HCT116 (cell line): Measurements from ENCODE around the gene ATG16L2. TPM values are rescaled to one million over a fixed set of nuclear protein-coding genes. Genes with fewer than 3 reads are reported as not detected.

Source experiments
- ATAC-seq: fragments of 200-7000 bp; cut with Tn5 transposase; 2 replicates; pipeline ENCODE4 v1.9.1; 2020; ENCODE audit warnings: mild to moderate bottlenecking, moderate library complexity
- BruUV-seq: library from RNA; stranded (reverse); fragments of 400-500 nt; replicated peaks from 2 replicates; lab custom pipeline; 2021; lab: Mats Ljungman, UMichigan
- CTCF ChIA-PET: fragments of 300-600 bp; sonication (Branson Sonifier 250); formaldehyde crosslinking; loops from one replicate; lab custom pipeline; 2021; ENCODE audit warnings: antibody characterized with exemption; lab: Charles Lee
- POLR2A ChIA-PET: fragments of 300-600, 350-600 bp; sonication (Branson Sonifier 250); formaldehyde crosslinking; loops from one replicate; lab custom pipeline; 2021; ENCODE audit warnings: antibody characterized with exemption; lab: Charles Lee
- RAD21 ChIA-PET, 2 experiments: fragments of 300-600 bp; sonication (Branson Sonifier 250); formaldehyde crosslinking; loops; one replicate each; lab custom pipeline; 2023; ENCODE audit warnings: low total read pairs in 2 of 2; ENCODE audit not compliant: uncharacterized antibody in 2 of 2, unreplicated experiment in 2 of 2, low non-redundant PET in 1 of 2; lab: Charles Lee
- DNase-seq: peaks from one replicate; pipeline ENCODE4 v3.0.0-alpha.2; 2010; ENCODE audit warnings: low read depth, low spot score
- H2AFZ ChIP-seq: fragments of 200-600 bp; shearing (Covaris generic), sonication (generic); 2 replicates; pipeline ENCODE4 v1.6.1; 2017; ENCODE audit warnings: low read depth, mixed run types, mixed read lengths, antibody characterized with exemption, low read length; ENCODE audit not compliant: poor library complexity, severe bottlenecking
- H3K27ac ChIP-seq: 2 replicates; pipeline ENCODE4 v1.5.1; 2012; ENCODE audit warnings: low read depth, low read length
- H3K27me3 ChIP-seq: fragments of 200-600 bp; sonication (generic); 2 replicates; pipeline ENCODE4 v1.6.1; 2016; ENCODE audit warnings: mixed run types, low read length, mixed read lengths; ENCODE audit not compliant: insufficient read depth
- H3K36me3 ChIP-seq, 2 experiments: fragments of 200-500 bp in 1 of 2; fragments of 200-600 bp in 1 of 2; sonication (Bioruptor generic) in 1 of 2; sonication (generic) in 1 of 2; 2 replicates each; pipeline versions ENCODE4 v1.5.1 to v1.6.1; 2014 to 2016; ENCODE audit warnings: low read length in 2 of 2, inconsistent platforms in 1 of 2, mixed read lengths in 1 of 2, mixed run types in 1 of 2; ENCODE audit not compliant: insufficient read depth in 2 of 2, control insufficient read depth in 1 of 2
- H3K4me1 ChIP-seq, 2 experiments: fragments of 200-600 bp in 1 of 2; sonication (generic) in 1 of 2; 2 replicates each; pipeline versions ENCODE4 v1.5.1 to v1.6.1; 2012 to 2017; ENCODE audit warnings: low read length in 2 of 2, inconsistent platforms in 1 of 2, mild to moderate bottlenecking in 1 of 2, mixed read lengths in 1 of 2, mixed run types in 1 of 2, moderate library complexity in 1 of 2; ENCODE audit not compliant: insufficient read depth in 2 of 2, control insufficient read depth in 1 of 2
- H3K4me2 ChIP-seq: fragments of 200-600 bp; sonication (generic); 2 replicates; pipeline ENCODE4 v1.6.1; 2017; ENCODE audit warnings: mixed run types, low read length, mixed read lengths
- H3K4me3 ChIP-seq, 2 experiments: fragments of 200-600 bp in 1 of 2; sonication (generic) in 1 of 2; replicated peaks in 1 of 2; 2 replicates each; pipeline ENCODE4 v1.5.1; 2011 to 2016; ENCODE audit warnings: low read length in 2 of 2, control low read depth in 1 of 2, low read depth in 1 of 2, mild to moderate bottlenecking in 1 of 2, mixed read lengths in 1 of 2, mixed run types in 1 of 2
- H3K79me2 ChIP-seq: fragments of 200-600 bp; sonication (generic); 2 replicates; pipeline ENCODE4 v1.6.1; 2017; ENCODE audit warnings: mild to moderate bottlenecking, mixed run types, low read length, moderate library complexity, mixed read lengths; ENCODE audit not compliant: insufficient read depth
- H3K9ac ChIP-seq: fragments of 200-600 bp; sonication (generic); 2 replicates; pipeline ENCODE4 v1.6.1; 2016; ENCODE audit warnings: low read length, mixed read lengths
- H3K9me2 ChIP-seq: fragments of 200-600 bp; sonication (generic), shearing (Covaris generic); 2 replicates; pipeline ENCODE4 v1.6.1; 2017; ENCODE audit warnings: mixed run types, mild to moderate bottlenecking, moderate library complexity; ENCODE audit not compliant: insufficient read depth
- H3K9me3 ChIP-seq, 2 experiments: fragments of 200-500 bp in 1 of 2; fragments of 200-600 bp in 1 of 2; sonication (Bioruptor generic) in 1 of 2; sonication (generic) in 1 of 2; 2 replicates each; pipeline ENCODE4 v1.6.1; 2014 to 2017; ENCODE audit warnings: low read length in 2 of 2, mixed read lengths in 2 of 2, inconsistent platforms in 1 of 2, low read depth in 1 of 2, mild to moderate bottlenecking in 1 of 2, mixed run types in 1 of 2, moderate library complexity in 1 of 2; ENCODE audit not compliant: control insufficient read depth in 1 of 2, insufficient read depth in 1 of 2
- H4K20me1 ChIP-seq: fragments of 200-600 bp; sonication (generic), shearing (Covaris generic); 2 replicates; pipeline ENCODE4 v1.6.1; 2017; ENCODE audit warnings: mixed run types, mild to moderate bottlenecking, moderate library complexity; ENCODE audit not compliant: insufficient read depth
- EGR1 ChIP-seq: IDR thresholded peaks from 2 replicates; pipeline ENCODE4 v1.6.1; 2012; ENCODE audit warnings: low read depth
- ELF1 ChIP-seq: IDR thresholded peaks from 2 replicates; pipeline ENCODE4 v1.6.1; 2012; ENCODE audit warnings: low read depth, borderline replicate concordance
- EZH2 ChIP-seq: fragments of 200-600 bp; sonication (generic); IDR thresholded peaks from 2 replicates; pipeline ENCODE4 v1.6.1; 2017; ENCODE audit warnings: antibody characterized with exemption, mixed run types
- JUND ChIP-seq: IDR thresholded peaks from 2 replicates; pipeline ENCODE4 v1.6.1; 2012
- POLR2A ChIP-seq: IDR thresholded peaks from 2 replicates; pipeline ENCODE4 v1.7.0; 2011; ENCODE audit warnings: borderline replicate concordance; ENCODE audit not compliant: insufficient read depth, insufficient read length; ENCODE audit errors: extremely low read depth
- RAD21 ChIP-seq: IDR thresholded peaks from 2 replicates; pipeline ENCODE4 v1.6.1; 2012; ENCODE audit warnings: low read depth, mild to moderate bottlenecking
- SRF ChIP-seq: IDR thresholded peaks from 2 replicates; pipeline ENCODE4 v1.6.1; 2012; ENCODE audit warnings: low read depth
- YY1 ChIP-seq: IDR thresholded peaks from 2 replicates; pipeline ENCODE4 v1.6.1; 2011; ENCODE audit warnings: low read length, low read depth, moderate library complexity, mild to moderate bottlenecking; ENCODE audit not compliant: insufficient replicate concordance; ENCODE audit errors: extremely low read depth
- ZFX ChIP-seq: fragments of 450-650 bp; IDR thresholded peaks from 2 replicates; pipeline ENCODE4 v1.6.1; 2017
- intact Hi-C: fragments of 100-400 bp; cut with micrococcal nuclease; formaldehyde crosslinking; loops from 2 replicates; pipeline ENCODE4 v1.10.0; 2022
- total RNA-seq: library from RNA; stranded (reverse); gene quantifications from one replicate; pipeline ENCODE4 v1.2.1, GENCODE V29; 2021; ENCODE audit not compliant: unreplicated experiment
- TF ChIP-seq, protein P1 (sequence below): IDR thresholded peaks from 2 replicates; pipeline ENCODE4 v1.6.1; 2011; ENCODE audit warnings: mild to moderate bottlenecking, low read length, moderate library complexity; ENCODE audit not compliant: insufficient replicate concordance; ENCODE audit errors: extremely low read depth
- TF ChIP-seq, protein P2 (sequence below), 3 experiments: fragments of 200-600 bp in 1 of 3; sonication (generic) in 1 of 3; IDR thresholded peaks in 2 of 3; conservative IDR thresholded peaks in 1 of 3; 2 replicates each; pipeline ENCODE4 v1.5.1; 2012 to 2017; ENCODE audit warnings: low read depth in 2 of 3, low read length in 2 of 3, antibody characterized with exemption in 1 of 3, borderline replicate concordance in 1 of 3, control low read depth in 1 of 3, mild to moderate bottlenecking in 1 of 3, mixed read lengths in 1 of 3, mixed run types in 1 of 3, moderate library complexity in 1 of 3; ENCODE audit not compliant: insufficient read depth in 1 of 3

ATG16L2 gene
- total RNA-seq, 1 experiment from 2014 or later: 15.2 TPM

DNA sequence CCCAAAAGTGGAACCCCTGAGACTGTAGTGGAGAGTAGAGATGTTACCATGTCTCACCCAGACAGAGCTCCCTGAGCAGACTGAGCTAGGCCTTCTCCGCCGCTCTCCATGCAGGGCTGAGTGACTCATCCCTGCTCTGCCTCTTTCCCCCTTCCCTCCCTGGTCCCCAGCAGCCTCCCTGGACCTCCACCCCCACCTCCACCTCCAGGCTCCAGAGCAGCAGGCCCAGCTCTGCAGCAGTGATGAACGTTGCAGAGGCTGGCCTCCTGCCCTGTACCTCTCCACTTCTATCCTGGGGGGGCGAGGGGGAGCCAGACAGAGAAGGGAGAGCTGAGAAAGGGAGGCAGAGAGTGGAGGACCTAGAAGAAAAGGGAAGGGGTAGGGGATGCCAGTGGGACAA, 42.7 kb upstream of the ATG16L2 start (continued):
- TF ChIP-seq, protein P1, sequence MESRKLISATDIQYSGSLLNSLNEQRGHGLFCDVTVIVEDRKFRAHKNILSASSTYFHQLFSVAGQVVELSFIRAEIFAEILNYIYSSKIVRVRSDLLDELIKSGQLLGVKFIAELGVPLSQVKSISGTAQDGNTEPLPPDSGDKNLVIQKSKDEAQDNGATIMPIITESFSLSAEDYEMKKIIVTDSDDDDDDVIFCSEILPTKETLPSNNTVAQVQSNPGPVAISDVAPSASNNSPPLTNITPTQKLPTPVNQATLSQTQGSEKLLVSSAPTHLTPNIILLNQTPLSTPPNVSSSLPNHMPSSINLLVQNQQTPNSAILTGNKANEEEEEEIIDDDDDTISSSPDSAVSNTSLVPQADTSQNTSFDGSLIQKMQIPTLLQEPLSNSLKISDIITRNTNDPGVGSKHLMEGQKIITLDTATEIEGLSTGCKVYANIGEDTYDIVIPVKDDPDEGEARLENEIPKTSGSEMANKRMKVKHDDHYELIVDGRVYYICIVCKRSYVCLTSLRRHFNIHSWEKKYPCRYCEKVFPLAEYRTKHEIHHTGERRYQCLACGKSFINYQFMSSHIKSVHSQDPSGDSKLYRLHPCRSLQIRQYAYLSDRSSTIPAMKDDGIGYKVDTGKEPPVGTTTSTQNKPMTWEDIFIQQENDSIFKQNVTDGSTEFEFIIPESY: no peak

DNA sequence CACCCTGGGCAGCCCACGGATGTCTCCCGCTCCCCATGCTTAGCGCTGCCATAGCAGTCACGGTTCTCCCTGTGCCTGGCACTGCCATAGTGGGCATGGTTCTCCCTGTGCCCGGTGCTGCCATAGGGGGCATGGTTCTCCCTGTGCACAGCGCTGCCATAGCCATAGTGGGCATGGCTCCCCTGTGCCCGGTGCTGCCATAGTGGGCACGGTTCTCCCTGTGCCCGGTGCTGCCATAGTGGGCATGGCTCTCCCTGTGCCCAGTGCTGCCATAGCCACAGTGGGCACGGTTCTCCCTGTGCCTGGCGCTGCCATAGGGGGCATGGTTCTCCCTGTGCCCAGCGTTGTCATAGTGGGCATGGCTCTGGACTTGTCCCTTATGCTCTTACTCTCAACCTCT, 42.2 kb upstream of the ATG16L2 start:
- CTCF ChIA-PET: interaction anchor here (1.5 kb wide), 1 partner anchor 22 kb away, joined by 4 read pairs; the partner anchor contains the start of gene STARD10
- no peaks in the 10 kb centered on the region for H3K79me2 ChIP-seq
- RAD21 ChIA-PET: no interaction called here
- H3K36me3 ChIP-seq: no peaks in the 10 kb centered on the region
- no peak overlapping the region for H3K27ac ChIP-seq
- DNase-seq (no peak), ATAC-seq (0 out of 2 replicates have a peak, but pooled peaks have one; percentile 18)
- no peaks in the 10 kb centered on the region for H4K20me1 ChIP-seq
- TF ChIP-seq, protein P2, sequence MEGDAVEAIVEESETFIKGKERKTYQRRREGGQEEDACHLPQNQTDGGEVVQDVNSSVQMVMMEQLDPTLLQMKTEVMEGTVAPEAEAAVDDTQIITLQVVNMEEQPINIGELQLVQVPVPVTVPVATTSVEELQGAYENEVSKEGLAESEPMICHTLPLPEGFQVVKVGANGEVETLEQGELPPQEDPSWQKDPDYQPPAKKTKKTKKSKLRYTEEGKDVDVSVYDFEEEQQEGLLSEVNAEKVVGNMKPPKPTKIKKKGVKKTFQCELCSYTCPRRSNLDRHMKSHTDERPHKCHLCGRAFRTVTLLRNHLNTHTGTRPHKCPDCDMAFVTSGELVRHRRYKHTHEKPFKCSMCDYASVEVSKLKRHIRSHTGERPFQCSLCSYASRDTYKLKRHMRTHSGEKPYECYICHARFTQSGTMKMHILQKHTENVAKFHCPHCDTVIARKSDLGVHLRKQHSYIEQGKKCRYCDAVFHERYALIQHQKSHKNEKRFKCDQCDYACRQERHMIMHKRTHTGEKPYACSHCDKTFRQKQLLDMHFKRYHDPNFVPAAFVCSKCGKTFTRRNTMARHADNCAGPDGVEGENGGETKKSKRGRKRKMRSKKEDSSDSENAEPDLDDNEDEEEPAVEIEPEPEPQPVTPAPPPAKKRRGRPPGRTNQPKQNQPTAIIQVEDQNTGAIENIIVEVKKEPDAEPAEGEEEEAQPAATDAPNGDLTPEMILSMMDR (IDR thresholded peaks at IDR 0.05 in 2 of 3, conservative IDR thresholded peaks at IDR 0.05 in 1 of 3; ENCODE audit: borderline replicate concordance in 1 of 3, insufficient read depth in 1 of 3, low read depth in 2 of 3, low read length in 2 of 3): no peak
- no peak for TF ChIP-seq SRF
- TF ChIP-seq, protein P1: no peak
- TF ChIP-seq ELF1: no peak
- TF ChIP-seq JUND: no peak
- no peak for TF ChIP-seq RAD21
- no peak for TF ChIP-seq EGR1
- no peak for TF ChIP-seq EZH2
- TF ChIP-seq YY1: no peak
- TF ChIP-seq POLR2A: no peak
- TF ChIP-seq ZFX: no peak
- POLR2A ChIA-PET: no interaction called here
- no peaks in the 10 kb centered on the region for H3K9me2 ChIP-seq
- H2AFZ ChIP-seq: no peak overlapping the region
- H3K27me3 ChIP-seq: no peaks in the 10 kb centered on the region
- BruUV-seq: no TSS peak
- no peak overlapping the region for H3K4me2 ChIP-seq
- no peak overlapping the region for H3K9ac ChIP-seq
- intact Hi-C loops: no loop called here
- H3K4me3 ChIP-seq: no peak overlapping the region
- H3K9me3 ChIP-seq: no peaks in the 10 kb centered on the region
- H3K4me1 ChIP-seq: no peaks in the 10 kb centered on the region; a peak in 1 of 4 replicates
